Suprapubic skin (tissue), 4 donors: Measurements from ENCODE around the gene NCAN.
"Not testable (repeated sequence)": the region's sequence is repeated elsewhere in the genome, so short reads cannot be mapped to it uniquely, and the experiment has no call there.

Experiments used
- EP300 ChIP-seq: sonication (generic); formaldehyde crosslinking; IDR thresholded peaks from one replicate; pipeline ENCODE4 v1.6.1; 2017; ENCODE audit warnings: antibody characterized with exemption
- POLR2A ChIP-seq, 2 donors: fragments of 450-650 bp; IDR thresholded peaks; one replicate each; pipeline ENCODE4 v1.6.1; 2017; ENCODE audit warnings: antibody characterized with exemption in 2 of 2, mild to moderate bottlenecking in 2 of 2, moderate library complexity in 2 of 2
- POLR2AphosphoS5 ChIP-seq, 3 donors: sonication (generic); formaldehyde crosslinking; IDR thresholded peaks; one replicate each; pipeline ENCODE4 v1.6.1; 2017; ENCODE audit warnings: antibody characterized with exemption in 3 of 3
- TF ChIP-seq, protein P1 (sequence below), 2 donors: fragments of 200-600 bp in 1 of 2; fragments of 450-650 bp in 1 of 2; sonication (generic) in 1 of 2; IDR thresholded peaks; one replicate each; pipeline ENCODE4 v1.5.1; 2016 to 2019; ENCODE audit warnings: antibody characterized with exemption in 2 of 2, mild to moderate bottlenecking in 1 of 2, moderate library complexity in 1 of 2

DNA sequence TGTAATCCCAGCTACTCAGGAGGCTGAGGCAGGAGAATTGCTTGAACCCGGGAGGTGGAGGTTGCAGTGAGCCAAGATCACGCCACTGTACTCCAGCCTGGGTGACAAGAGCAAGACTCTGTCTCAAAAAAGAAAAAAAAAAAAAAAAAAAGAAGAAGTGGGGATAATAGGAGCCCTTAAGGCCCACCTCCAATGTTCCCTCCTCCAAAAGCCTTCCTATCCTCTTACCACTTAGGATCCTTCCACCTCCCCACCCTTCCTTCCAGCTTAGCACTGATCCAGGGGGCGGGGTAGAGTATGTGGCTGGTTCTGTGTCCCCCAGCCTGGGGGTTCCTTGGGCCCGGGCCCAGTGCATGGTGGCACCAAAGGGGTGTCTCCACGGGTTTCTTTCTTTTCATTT lies 38.5 kb upstream of the NCAN start:
- TF ChIP-seq, protein P1, sequence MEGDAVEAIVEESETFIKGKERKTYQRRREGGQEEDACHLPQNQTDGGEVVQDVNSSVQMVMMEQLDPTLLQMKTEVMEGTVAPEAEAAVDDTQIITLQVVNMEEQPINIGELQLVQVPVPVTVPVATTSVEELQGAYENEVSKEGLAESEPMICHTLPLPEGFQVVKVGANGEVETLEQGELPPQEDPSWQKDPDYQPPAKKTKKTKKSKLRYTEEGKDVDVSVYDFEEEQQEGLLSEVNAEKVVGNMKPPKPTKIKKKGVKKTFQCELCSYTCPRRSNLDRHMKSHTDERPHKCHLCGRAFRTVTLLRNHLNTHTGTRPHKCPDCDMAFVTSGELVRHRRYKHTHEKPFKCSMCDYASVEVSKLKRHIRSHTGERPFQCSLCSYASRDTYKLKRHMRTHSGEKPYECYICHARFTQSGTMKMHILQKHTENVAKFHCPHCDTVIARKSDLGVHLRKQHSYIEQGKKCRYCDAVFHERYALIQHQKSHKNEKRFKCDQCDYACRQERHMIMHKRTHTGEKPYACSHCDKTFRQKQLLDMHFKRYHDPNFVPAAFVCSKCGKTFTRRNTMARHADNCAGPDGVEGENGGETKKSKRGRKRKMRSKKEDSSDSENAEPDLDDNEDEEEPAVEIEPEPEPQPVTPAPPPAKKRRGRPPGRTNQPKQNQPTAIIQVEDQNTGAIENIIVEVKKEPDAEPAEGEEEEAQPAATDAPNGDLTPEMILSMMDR (IDR thresholded peaks at IDR 0.05) = not testable (repeated sequence)
- not testable (repeated sequence) for TF ChIP-seq POLR2A (IDR thresholded peaks at IDR 0.05); EP300; POLR2AphosphoS5 (IDR thresholded peaks at IDR 0.05)
